ENCODE data around the gene WDFY2. TPM values are rescaled to one million over a fixed set of nuclear protein-coding genes. Genes with fewer than 3 reads are reported as not detected.

WDFY2 gene
- total RNA-seq, 1 experiment from 2014 or later: 25.7 TPM

DNA sequence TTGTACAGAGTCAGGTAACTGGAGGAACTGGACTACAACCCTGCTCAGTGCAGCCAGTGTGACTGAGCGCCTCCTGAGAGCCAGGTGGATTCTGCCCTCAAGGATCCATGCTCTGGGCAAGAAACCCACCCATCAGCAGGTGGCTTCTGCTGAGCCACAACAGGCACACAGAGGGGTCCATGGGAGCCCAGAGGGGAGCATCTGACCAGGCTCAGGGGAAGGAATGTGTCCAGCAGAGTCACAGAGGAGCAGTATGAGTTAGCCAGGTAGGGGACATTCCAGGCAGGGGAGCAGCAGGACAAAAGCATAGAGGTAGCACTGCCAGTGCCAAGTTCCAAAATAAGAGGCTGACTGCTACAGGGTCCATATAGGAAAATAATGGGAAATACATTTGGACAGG is 199.8 kb downstream of the WDFY2 start:
- H3K36me3 Mint-ChIP-seq: no peaks in the 10 kb centered on the region
- CTCF ChIA-PET: no interaction called here
- peaks cover 10% of the 10 kb centered on the region for H3K4me1 Mint-ChIP-seq
- POLR2A ChIA-PET: no interaction called here
- no peak overlapping the region for H3K27ac Mint-ChIP-seq
- H3K9me3 Mint-ChIP-seq: no peaks in the 10 kb centered on the region; the same call in 1 of the 2 replicates
- TF ChIP-seq ZNF219 (CRISPR knock-in tag; IDR thresholded peaks at IDR 0.05; ENCODE audit: borderline replicate concordance) (no peak), ZNF423 (CRISPR knock-in tag; IDR thresholded peaks at IDR 0.05) (peak; percentile 69)
- no peaks in the 10 kb centered on the region for H3K27me3 Mint-ChIP-seq (ENCODE audit: low read depth)
- no peak for ATAC-seq
- DNase-seq (ENCODE audit: low spot score): no peak
- H3K4me3 Mint-ChIP-seq: no peak overlapping the region

- no peak for DNase-seq (ENCODE audit: low spot score)
- CTCF ChIA-PET: interaction anchor here (0.7 to 3.0 kb wide), 6 partner anchors 12 to 562 kb away, joined by 3 to 18 read pairs (median 3); no protein-coding TSS in a partner anchor
- no peak overlapping the region for H3K27ac Mint-ChIP-seq
- POLR2A ChIA-PET: interaction anchor here (1.3 kb wide), 1 partner anchor 11 kb away, joined by 6 read pairs; no protein-coding TSS in a partner anchor
- no peaks in the 10 kb centered on the region for H3K27me3 Mint-ChIP-seq (ENCODE audit: low read depth)
- H3K36me3 Mint-ChIP-seq: no peaks in the 10 kb centered on the region
- H3K4me3 Mint-ChIP-seq: no peak overlapping the region
- no peaks in the 10 kb centered on the region for H3K9me3 Mint-ChIP-seq
- TF ChIP-seq, protein P1, sequence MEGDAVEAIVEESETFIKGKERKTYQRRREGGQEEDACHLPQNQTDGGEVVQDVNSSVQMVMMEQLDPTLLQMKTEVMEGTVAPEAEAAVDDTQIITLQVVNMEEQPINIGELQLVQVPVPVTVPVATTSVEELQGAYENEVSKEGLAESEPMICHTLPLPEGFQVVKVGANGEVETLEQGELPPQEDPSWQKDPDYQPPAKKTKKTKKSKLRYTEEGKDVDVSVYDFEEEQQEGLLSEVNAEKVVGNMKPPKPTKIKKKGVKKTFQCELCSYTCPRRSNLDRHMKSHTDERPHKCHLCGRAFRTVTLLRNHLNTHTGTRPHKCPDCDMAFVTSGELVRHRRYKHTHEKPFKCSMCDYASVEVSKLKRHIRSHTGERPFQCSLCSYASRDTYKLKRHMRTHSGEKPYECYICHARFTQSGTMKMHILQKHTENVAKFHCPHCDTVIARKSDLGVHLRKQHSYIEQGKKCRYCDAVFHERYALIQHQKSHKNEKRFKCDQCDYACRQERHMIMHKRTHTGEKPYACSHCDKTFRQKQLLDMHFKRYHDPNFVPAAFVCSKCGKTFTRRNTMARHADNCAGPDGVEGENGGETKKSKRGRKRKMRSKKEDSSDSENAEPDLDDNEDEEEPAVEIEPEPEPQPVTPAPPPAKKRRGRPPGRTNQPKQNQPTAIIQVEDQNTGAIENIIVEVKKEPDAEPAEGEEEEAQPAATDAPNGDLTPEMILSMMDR (IDR thresholded peaks at IDR 0.05): no peak
- H3K4me1 Mint-ChIP-seq: peaks cover 10% of the 10 kb centered on the region
- no peak; the same call in 1 of the 2 replicates for ATAC-seq
Measured at GRCh38 chr13:51785712-51786424, 201.6 kb downstream of the WDFY2 start.

- peaks cover 4% of the 10 kb centered on the region for H3K4me1 Mint-ChIP-seq
- no peaks in the 10 kb centered on the region for H3K9me3 Mint-ChIP-seq
- DNase-seq (ENCODE audit: low spot score) (no peak), ATAC-seq (no peak)
- CTCF ChIA-PET: interaction anchor here (0.5 to 3.0 kb wide), 7 partner anchors 11 to 563 kb away, joined by 3 to 18 read pairs (median 3); no protein-coding TSS in a partner anchor
- TF ChIP-seq HMGA2 (CRISPR knock-in tag; IDR thresholded peaks at IDR 0.05): no peak
- TF ChIP-seq GTF2I (CRISPR knock-in tag; conservative IDR thresholded peaks at IDR 0.05): no peak
- TF ChIP-seq ZSCAN18 (CRISPR knock-in tag; IDR thresholded peaks at IDR 0.05): no peak
- TF ChIP-seq E2F5 (CRISPR knock-in tag; IDR thresholded peaks at IDR 0.05): no peak
- TF ChIP-seq, protein P1 (IDR thresholded peaks at IDR 0.05): no peak
- no peak for TF ChIP-seq OVOL2 (CRISPR knock-in tag; IDR thresholded peaks at IDR 0.05; ENCODE audit: borderline replicate concordance)
- TF ChIP-seq AFF4 (CRISPR knock-in tag; IDR thresholded peaks at IDR 0.05; ENCODE audit: borderline replicate concordance): no peak
- TF ChIP-seq NR1H2 (CRISPR knock-in tag; IDR thresholded peaks at IDR 0.05): no peak
- no peak for TF ChIP-seq ZNF138 (CRISPR knock-in tag; conservative IDR thresholded peaks at IDR 0.05)
- TF ChIP-seq PREB (CRISPR knock-in tag; IDR thresholded peaks at IDR 0.05; ENCODE audit: borderline replicate concordance): no peak
- no peak for TF ChIP-seq JUN (CRISPR knock-in tag; IDR thresholded peaks at IDR 0.05)
- POLR2A ChIA-PET: interaction anchor here (1.3 kb wide), 1 partner anchor 11 kb away, joined by 6 read pairs; no protein-coding TSS in a partner anchor
- H3K27me3 Mint-ChIP-seq (ENCODE audit: low read depth): no peaks in the 10 kb centered on the region
- H3K4me3 Mint-ChIP-seq: no peak overlapping the region
- H3K36me3 Mint-ChIP-seq: no peaks in the 10 kb centered on the region
- no peak overlapping the region for H3K27ac Mint-ChIP-seq
Measured at GRCh38 chr13:51786425-51787265, 202.4 kb downstream of the WDFY2 start.

Measured in WTC11 (cell line).